ENCODE data around the gene FLT3.
"Not testable (repeated sequence)": the region's sequence is repeated elsewhere in the genome, so short reads cannot be mapped to it uniquely, and the experiment has no call there.

Gene FLT3

GRCh38 chr13:28046981-28047380, 53.4 kb downstream of the FLT3 start:
- in situ Hi-C loops (cut with MboI; ENCODE audit: low sequenced_read_pairs): no loop called here

GRCh38 chr13:28045861-28046260, 54.5 kb downstream of the FLT3 start:
- in situ Hi-C loops (cut with MboI; ENCODE audit: low sequenced_read_pairs): no loop called here

- in situ Hi-C loops (cut with MboI; ENCODE audit: low sequenced_read_pairs): no loop called here
Measured at GRCh38 chr13:28044608-28045007, 55.8 kb downstream of the FLT3 start.

- in situ Hi-C loops (cut with MboI; ENCODE audit: low sequenced_read_pairs): no loop called here
Measured at GRCh38 chr13:28043224-28043623, 57.2 kb downstream of the FLT3 start.

- in situ Hi-C loops (cut with MboI; ENCODE audit: low sequenced_read_pairs): no loop called here
Measured at GRCh38 chr13:28041501-28041900, 58.9 kb downstream of the FLT3 start.

GRCh38 chr13:28041031-28041461, 59.3 kb downstream of the FLT3 start:
- in situ Hi-C loops (cut with MboI; ENCODE audit: low sequenced_read_pairs): no loop called here

GRCh38 chr13:28037399-28037798, 63.0 kb downstream of the FLT3 start:
- in situ Hi-C loops (cut with MboI; ENCODE audit: low sequenced_read_pairs): no loop called here

- in situ Hi-C loops (cut with MboI; ENCODE audit: low sequenced_read_pairs): no loop called here
Measured at GRCh38 chr13:28035146-28035782, 65.1 kb downstream of the FLT3 start.

- in situ Hi-C loops (cut with MboI; ENCODE audit: low sequenced_read_pairs): no loop called here
Measured at GRCh38 chr13:28033894-28034655, 66.3 kb downstream of the FLT3 start.

GRCh38 chr13:28032438-28032837, 67.9 kb downstream of the FLT3 start:
- in situ Hi-C loops (cut with MboI; ENCODE audit: low sequenced_read_pairs): not testable (repeated sequence)

GRCh38 chr13:28031896-28032288, 68.5 kb downstream of the FLT3 start:
- in situ Hi-C loops (cut with MboI; ENCODE audit: low sequenced_read_pairs): no loop called here

- in situ Hi-C loops (cut with MboI; ENCODE audit: low sequenced_read_pairs): no loop called here
Measured at GRCh38 chr13:28031220-28031895, 69.0 kb downstream of the FLT3 start.

- in situ Hi-C loops (cut with MboI; ENCODE audit: low sequenced_read_pairs): no loop called here
Measured at GRCh38 chr13:28027607-28028364, 72.6 kb downstream of the FLT3 start.

- in situ Hi-C loops (cut with MboI; ENCODE audit: low sequenced_read_pairs): no loop called here
Measured at GRCh38 chr13:28027071-28027470, 73.3 kb downstream of the FLT3 start.

- in situ Hi-C loops (cut with MboI; ENCODE audit: low sequenced_read_pairs): no loop called here
Measured at GRCh38 chr13:28026508-28026907, 73.9 kb downstream of the FLT3 start.

- in situ Hi-C loops (cut with MboI; ENCODE audit: low sequenced_read_pairs): no loop called here
Measured at GRCh38 chr13:28022848-28023518, 77.4 kb downstream of the FLT3 start.

- in situ Hi-C loops (cut with MboI; ENCODE audit: low sequenced_read_pairs): no loop called here
Measured at GRCh38 chr13:28014301-28014700, 86.1 kb downstream of the FLT3 start.

GRCh38 chr13:28013482-28013881, 86.9 kb downstream of the FLT3 start:
- in situ Hi-C loops (cut with MboI; ENCODE audit: low sequenced_read_pairs): no loop called here

- in situ Hi-C loops (cut with MboI; ENCODE audit: low sequenced_read_pairs): no loop called here
Measured at GRCh38 chr13:28012896-28013295, 87.5 kb downstream of the FLT3 start.

- in situ Hi-C loops (cut with MboI; ENCODE audit: low sequenced_read_pairs): no loop called here
Measured at GRCh38 chr13:28012383-28012782, 88.0 kb downstream of the FLT3 start.

GRCh38 chr13:28010046-28010445, 90.3 kb downstream of the FLT3 start:
- in situ Hi-C loops (cut with MboI; ENCODE audit: low sequenced_read_pairs): no loop called here
